HCT116 (cell line): ENCODE results near the gene CLTA. TPM values are rescaled to one million over a fixed set of nuclear protein-coding genes. Genes with fewer than 3 reads are reported as not detected.

Source experiments
- ATAC-seq: fragments of 200-7000 bp; cut with Tn5 transposase; 2 replicates; pipeline ENCODE4 v1.9.1; 2020; ENCODE audit warnings: mild to moderate bottlenecking, moderate library complexity
- BruUV-seq: library from RNA; stranded (reverse); fragments of 400-500 nt; replicated peaks from 2 replicates; lab custom pipeline; 2021; lab: Mats Ljungman, UMichigan
- CTCF ChIA-PET: fragments of 300-600 bp; sonication (Branson Sonifier 250); formaldehyde crosslinking; loops from one replicate; lab custom pipeline; 2021; ENCODE audit warnings: antibody characterized with exemption; lab: Charles Lee
- POLR2A ChIA-PET: fragments of 300-600, 350-600 bp; sonication (Branson Sonifier 250); formaldehyde crosslinking; loops from one replicate; lab custom pipeline; 2021; ENCODE audit warnings: antibody characterized with exemption; lab: Charles Lee
- RAD21 ChIA-PET, 2 experiments: fragments of 300-600 bp; sonication (Branson Sonifier 250); formaldehyde crosslinking; loops; one replicate each; lab custom pipeline; 2023; ENCODE audit warnings: low total read pairs in 2 of 2; ENCODE audit not compliant: uncharacterized antibody in 2 of 2, unreplicated experiment in 2 of 2, low non-redundant PET in 1 of 2; lab: Charles Lee
- DNase-seq: peaks from one replicate; pipeline ENCODE4 v3.0.0-alpha.2; 2010; ENCODE audit warnings: low read depth, low spot score
- H2AFZ ChIP-seq: fragments of 200-600 bp; shearing (Covaris generic), sonication (generic); 2 replicates; pipeline ENCODE4 v1.6.1; 2017; ENCODE audit warnings: low read depth, mixed run types, mixed read lengths, antibody characterized with exemption, low read length; ENCODE audit not compliant: poor library complexity, severe bottlenecking
- H3K27ac ChIP-seq: 2 replicates; pipeline ENCODE4 v1.5.1; 2012; ENCODE audit warnings: low read depth, low read length
- H3K27me3 ChIP-seq: fragments of 200-600 bp; sonication (generic); 2 replicates; pipeline ENCODE4 v1.6.1; 2016; ENCODE audit warnings: mixed run types, low read length, mixed read lengths; ENCODE audit not compliant: insufficient read depth
- H3K36me3 ChIP-seq, 2 experiments: fragments of 200-500 bp in 1 of 2; fragments of 200-600 bp in 1 of 2; sonication (Bioruptor generic) in 1 of 2; sonication (generic) in 1 of 2; 2 replicates each; pipeline versions ENCODE4 v1.5.1 to v1.6.1; 2014 to 2016; ENCODE audit warnings: low read length in 2 of 2, inconsistent platforms in 1 of 2, mixed read lengths in 1 of 2, mixed run types in 1 of 2; ENCODE audit not compliant: insufficient read depth in 2 of 2, control insufficient read depth in 1 of 2
- H3K4me1 ChIP-seq, 2 experiments: fragments of 200-600 bp in 1 of 2; sonication (generic) in 1 of 2; 2 replicates each; pipeline versions ENCODE4 v1.5.1 to v1.6.1; 2012 to 2017; ENCODE audit warnings: low read length in 2 of 2, inconsistent platforms in 1 of 2, mild to moderate bottlenecking in 1 of 2, mixed read lengths in 1 of 2, mixed run types in 1 of 2, moderate library complexity in 1 of 2; ENCODE audit not compliant: insufficient read depth in 2 of 2, control insufficient read depth in 1 of 2
- H3K4me2 ChIP-seq: fragments of 200-600 bp; sonication (generic); 2 replicates; pipeline ENCODE4 v1.6.1; 2017; ENCODE audit warnings: mixed run types, low read length, mixed read lengths
- H3K4me3 ChIP-seq, 2 experiments: fragments of 200-600 bp in 1 of 2; sonication (generic) in 1 of 2; replicated peaks in 1 of 2; 2 replicates each; pipeline ENCODE4 v1.5.1; 2011 to 2016; ENCODE audit warnings: low read length in 2 of 2, control low read depth in 1 of 2, low read depth in 1 of 2, mild to moderate bottlenecking in 1 of 2, mixed read lengths in 1 of 2, mixed run types in 1 of 2
- H3K79me2 ChIP-seq: fragments of 200-600 bp; sonication (generic); 2 replicates; pipeline ENCODE4 v1.6.1; 2017; ENCODE audit warnings: mild to moderate bottlenecking, mixed run types, low read length, moderate library complexity, mixed read lengths; ENCODE audit not compliant: insufficient read depth
- H3K9ac ChIP-seq: fragments of 200-600 bp; sonication (generic); 2 replicates; pipeline ENCODE4 v1.6.1; 2016; ENCODE audit warnings: low read length, mixed read lengths
- H3K9me2 ChIP-seq: fragments of 200-600 bp; sonication (generic), shearing (Covaris generic); 2 replicates; pipeline ENCODE4 v1.6.1; 2017; ENCODE audit warnings: mixed run types, mild to moderate bottlenecking, moderate library complexity; ENCODE audit not compliant: insufficient read depth
- H3K9me3 ChIP-seq, 2 experiments: fragments of 200-500 bp in 1 of 2; fragments of 200-600 bp in 1 of 2; sonication (Bioruptor generic) in 1 of 2; sonication (generic) in 1 of 2; 2 replicates each; pipeline ENCODE4 v1.6.1; 2014 to 2017; ENCODE audit warnings: low read length in 2 of 2, mixed read lengths in 2 of 2, inconsistent platforms in 1 of 2, low read depth in 1 of 2, mild to moderate bottlenecking in 1 of 2, mixed run types in 1 of 2, moderate library complexity in 1 of 2; ENCODE audit not compliant: control insufficient read depth in 1 of 2, insufficient read depth in 1 of 2
- H4K20me1 ChIP-seq: fragments of 200-600 bp; sonication (generic), shearing (Covaris generic); 2 replicates; pipeline ENCODE4 v1.6.1; 2017; ENCODE audit warnings: mixed run types, mild to moderate bottlenecking, moderate library complexity; ENCODE audit not compliant: insufficient read depth
- ATF3 ChIP-seq: IDR thresholded peaks from 2 replicates; pipeline ENCODE4 v1.6.1; 2012
- CEBPB ChIP-seq: IDR thresholded peaks from 2 replicates; pipeline ENCODE4 v1.6.1; 2012; ENCODE audit warnings: low read depth
- EGR1 ChIP-seq: IDR thresholded peaks from 2 replicates; pipeline ENCODE4 v1.6.1; 2012; ENCODE audit warnings: low read depth
- EZH2 ChIP-seq: fragments of 200-600 bp; sonication (generic); IDR thresholded peaks from 2 replicates; pipeline ENCODE4 v1.6.1; 2017; ENCODE audit warnings: antibody characterized with exemption, mixed run types
- EZH2phosphoT487 ChIP-seq: fragments of 200-600 bp; IDR thresholded peaks from 2 replicates; pipeline ENCODE4 v1.6.1; 2018; ENCODE audit warnings: antibody characterized with exemption, borderline replicate concordance
- FOSL1 ChIP-seq: IDR thresholded peaks from 2 replicates; pipeline ENCODE4 v1.6.1; 2012; ENCODE audit warnings: low read depth
- JUND ChIP-seq: IDR thresholded peaks from 2 replicates; pipeline ENCODE4 v1.6.1; 2012
- MAX ChIP-seq: IDR thresholded peaks from 2 replicates; pipeline ENCODE4 v1.6.1; 2012
- POLR2A ChIP-seq: IDR thresholded peaks from 2 replicates; pipeline ENCODE4 v1.7.0; 2011; ENCODE audit warnings: borderline replicate concordance; ENCODE audit not compliant: insufficient read depth, insufficient read length; ENCODE audit errors: extremely low read depth
- POLR2AphosphoS5 ChIP-seq: IDR thresholded peaks from 2 replicates; pipeline ENCODE4 v1.6.1; 2011; ENCODE audit warnings: mild to moderate bottlenecking, low read depth, low read length, moderate library complexity
- RAD21 ChIP-seq: IDR thresholded peaks from 2 replicates; pipeline ENCODE4 v1.6.1; 2012; ENCODE audit warnings: low read depth, mild to moderate bottlenecking
- SP1 ChIP-seq: IDR thresholded peaks from 2 replicates; pipeline ENCODE4 v1.6.1; 2012; ENCODE audit warnings: low read depth
- SRF ChIP-seq: IDR thresholded peaks from 2 replicates; pipeline ENCODE4 v1.6.1; 2012; ENCODE audit warnings: low read depth
- YY1 ChIP-seq: IDR thresholded peaks from 2 replicates; pipeline ENCODE4 v1.6.1; 2011; ENCODE audit warnings: low read length, low read depth, moderate library complexity, mild to moderate bottlenecking; ENCODE audit not compliant: insufficient replicate concordance; ENCODE audit errors: extremely low read depth
- ZBTB33 ChIP-seq: IDR thresholded peaks from 2 replicates; pipeline ENCODE4 v1.6.1; 2011; ENCODE audit warnings: mild to moderate bottlenecking, low read length, moderate library complexity; ENCODE audit not compliant: insufficient replicate concordance; ENCODE audit errors: extremely low read depth
- ZFX ChIP-seq: fragments of 450-650 bp; IDR thresholded peaks from 2 replicates; pipeline ENCODE4 v1.6.1; 2017
- ZNF274 ChIP-seq: fragments of 200-500 bp; sonication (Bioruptor generic); IDR thresholded peaks from 2 replicates; pipeline ENCODE4 v1.6.1; 2014; ENCODE audit warnings: mild to moderate bottlenecking, low read depth, low read length, inconsistent platforms
- intact Hi-C: fragments of 100-400 bp; cut with micrococcal nuclease; formaldehyde crosslinking; loops from 2 replicates; pipeline ENCODE4 v1.10.0; 2022
- total RNA-seq: library from RNA; stranded (reverse); gene quantifications from one replicate; pipeline ENCODE4 v1.2.1, GENCODE V29; 2021; ENCODE audit not compliant: unreplicated experiment

The CLTA gene
- total RNA-seq, 1 experiment from 2014 or later = 152 TPM

GRCh38 chr9:36161187-36161586 lies 29.5 kb upstream of the CLTA start:
- RAD21 ChIA-PET = no interaction called here
- CTCF ChIA-PET = no interaction called here

GRCh38 chr9:36162211-36162738 lies 28.4 kb upstream of the CLTA start:
- H4K20me1 ChIP-seq = no peaks in the 10 kb centered on the region
- H3K4me2 ChIP-seq = no peak overlapping the region
- H2AFZ ChIP-seq = no peak overlapping the region
- TF ChIP-seq POLR2AphosphoS5 (no peak), JUND (no peak), CEBPB (no peak), MAX (no peak), SP1 (no peak), EZH2 (no peak), EZH2phosphoT487 (no peak), SRF (no peak), ZNF274 (no peak), ATF3 (no peak), FOSL1 (no peak), ZBTB33 (no peak), POLR2A (no peak), RAD21 (no peak), EGR1 (no peak)
- BruUV-seq = no TSS peak
- peaks cover 0 to 22% of the 10 kb centered on the region in 2 experiments; a peak in 1 of 4 replicates for H3K4me1 ChIP-seq
- ChIA-PET CTCF (no interaction called here), POLR2A (no interaction called here), RAD21 (no interaction called here)
- H3K36me3 ChIP-seq = no peaks in the 10 kb centered on the region
- H3K9me3 ChIP-seq = no peaks in the 10 kb centered on the region
- H3K79me2 ChIP-seq = no peaks in the 10 kb centered on the region
- no peak for DNase-seq
- H3K4me3 ChIP-seq = no peak overlapping the region
- intact Hi-C loops = no loop called here
- no peak overlapping the region for H3K27ac ChIP-seq
- no peak for ATAC-seq
- no peaks in the 10 kb centered on the region for H3K27me3 ChIP-seq
- H3K9ac ChIP-seq = no peak overlapping the region
- no peaks in the 10 kb centered on the region for H3K9me2 ChIP-seq

More at GRCh38 chr9:36161187-36161586, 29.5 kb upstream of the CLTA start:
- Histone ChIP-seq H3K4me2 (no peak overlapping the region), H3K9me3 (no peaks in the 10 kb centered on the region; a peak in 1 of 4 replicates), H3K79me2 (no peaks in the 10 kb centered on the region), H3K27ac (no peak overlapping the region), H3K9me2 (no peaks in the 10 kb centered on the region), H3K9ac (no peak overlapping the region), H3K36me3 (no peaks in the 10 kb centered on the region), H2AFZ (no peak overlapping the region), H3K4me1 (peaks cover 0 to 16% of the 10 kb centered on the region in 2 experiments; a peak in 1 of 4 replicates), H3K4me3 (no peak overlapping the region), H3K27me3 (no peaks in the 10 kb centered on the region), H4K20me1 (no peaks in the 10 kb centered on the region)
- ATAC-seq (no peak), DNase-seq (no peak)
- POLR2A ChIA-PET = no interaction called here
- intact Hi-C loops = no loop called here
- no TSS peak for BruUV-seq
- TF ChIP-seq YY1 (no peak), ZFX (no peak), ZNF274 (no peak)
